ENCODE data around the gene GNA12. TPM values are rescaled to one million over a fixed set of nuclear protein-coding genes. Genes with fewer than 3 reads are reported as not detected.
"Not testable (repeated sequence)": the region's sequence is repeated elsewhere in the genome, so short reads cannot be mapped to it uniquely, and the experiment has no call there.

GNA12 gene
- total and polyA plus RNA-seq, 12 donors = 8.2 to 65.1 (median 42.9) TPM

- intact Hi-C loops (cut with DNase I) = no loop called here
- peaks cover 19% of the 10 kb centered on the region for H3K27me3 ChIP-seq
- no peaks in the 10 kb centered on the region for H3K9me3 ChIP-seq (replicated peaks in 1 of 3)
- no peak for DNase-seq
- no peak overlapping the region for H3K4me3 ChIP-seq
- 83 to 90% (median 85%) methylated on average over 13 to 14 of the region's 14 CpGs for WGBS, 4 donors
- peaks cover 0 to 12% of the 10 kb centered on the region in 2 donors for H3K4me1 ChIP-seq (replicated peaks in 1 of 2)
- no peaks in the 10 kb centered on the region for H3K36me3 ChIP-seq (replicated peaks in 1 of 2)
- no peak overlapping the region for H3K27ac ChIP-seq
- TF ChIP-seq CTCF (IDR thresholded peaks at IDR 0.05) (no peak), POLR2A (IDR thresholded peaks at IDR 0.05) (no peak)
These were observed 151.6 kb downstream of the GNA12 start for GRCh38 chr7:2692543-2692942.

- intact Hi-C loops (cut with DNase I); H3K36me3 ChIP-seq (replicated peaks in 1 of 2); DNase-seq; H3K4me3 ChIP-seq; H3K9me3 ChIP-seq (replicated peaks in 1 of 3); H3K27ac ChIP-seq: not testable (repeated sequence)
- 89 to 93% (median 91%) methylated on average over 21 to 23 of the region's 23 CpGs for WGBS, 4 donors
- Histone ChIP-seq H3K4me1 (replicated peaks in 1 of 2) (peaks cover 0 to 14% of the 10 kb centered on the region in 2 donors), H3K27me3 (peaks cover 25% of the 10 kb centered on the region)
These were observed 152.1 kb downstream of the GNA12 start for GRCh38 chr7:2691932-2692439.

GRCh38 chr7:2691011-2691707, 152.9 kb downstream of the GNA12 start:
- peaks cover 0 to 14% of the 10 kb centered on the region in 2 donors for H3K4me1 ChIP-seq (replicated peaks in 1 of 2)
- intact Hi-C loops (cut with DNase I) = no loop called here
- TF ChIP-seq POLR2A (IDR thresholded peaks at IDR 0.05) (no peak), CTCF (IDR thresholded peaks at IDR 0.05) (no peak)
- WGBS, 4 donors = 75 to 81% (median 77%) methylated on average over 18 of the region's 18 CpGs
- H3K4me3 ChIP-seq = no peak overlapping the region
- H3K27me3 ChIP-seq = peaks cover 33% of the 10 kb centered on the region
- DNase-seq = no peak
- no peaks in the 10 kb centered on the region for H3K36me3 ChIP-seq (replicated peaks in 1 of 2)
- H3K27ac ChIP-seq = no peak overlapping the region
- no peaks in the 10 kb centered on the region for H3K9me3 ChIP-seq (replicated peaks in 1 of 3)

GRCh38 chr7:2689951-2690705, 154.0 kb downstream of the GNA12 start:
- Histone ChIP-seq H3K9me3 (replicated peaks in 1 of 3) (no peaks in the 10 kb centered on the region), H3K4me3 (no peak overlapping the region), H3K4me1 (replicated peaks in 1 of 2) (peaks cover 0 to 14% of the 10 kb centered on the region in 2 donors), H3K36me3 (replicated peaks in 1 of 2) (no peaks in the 10 kb centered on the region), H3K27me3 (peaks cover 37% of the 10 kb centered on the region), H3K27ac (no peak overlapping the region)
- DNase-seq = no peak
- TF ChIP-seq POLR2A (IDR thresholded peaks at IDR 0.05) = no peak
- no peak for TF ChIP-seq CTCF (IDR thresholded peaks at IDR 0.05)
- WGBS, 4 donors = 59 to 82% (median 71%) methylated on average over 20 to 23 of the region's 23 CpGs
- intact Hi-C loops (cut with DNase I) = loop anchor here (5.0 to 10.0 kb wide), 3 partner anchors 78 to 215 kb away; partner anchors contain the start of gene GRIFIN (in 1 of the 2)

Measured in adrenal gland (tissue), 12 donors.